ENCODE data around the gene AK8.

- no peak for TF ChIP-seq CTCF (IDR thresholded peaks at IDR 0.05; ENCODE audit: low read depth, low read length, missing input control)
- TF ChIP-seq SP1 (IDR thresholded peaks at IDR 0.05), result no peak
- TF ChIP-seq FOXA2 (IDR thresholded peaks at IDR 0.05), result no peak
- no peak for TF ChIP-seq YY1 (IDR thresholded peaks at IDR 0.05)
- no peak for TF ChIP-seq EGR1 (IDR thresholded peaks at IDR 0.05; ENCODE audit: low read depth in 2 of 2)
- no peak for TF ChIP-seq TAF1 (conservative IDR thresholded peaks at IDR 0.05)
- TF ChIP-seq JUND (IDR thresholded peaks at IDR 0.05), result no peak
- TF ChIP-seq RXRA (IDR thresholded peaks at IDR 0.05), result no peak
- no peak for TF ChIP-seq REST (IDR thresholded peaks at IDR 0.05)
- no peak for TF ChIP-seq HNF4A (conservative IDR thresholded peaks at IDR 0.05)
- no peak for TF ChIP-seq FOXA1 (IDR thresholded peaks at IDR 0.05)
- no peak for TF ChIP-seq GABPA (IDR thresholded peaks at IDR 0.05 in 1 of 2, conservative IDR thresholded peaks at IDR 0.05 in 1 of 2)
- TF ChIP-seq RAD21 (IDR thresholded peaks at IDR 0.05), result no peak
- TF ChIP-seq ATF3 (IDR thresholded peaks at IDR 0.05), result no peak
Measured at GRCh38 chr9:132697230-132697629, 180.9 kb downstream of the AK8 start.
